ENCODE measurements around the gene CTTN. TPM values are rescaled to one million over a fixed set of nuclear protein-coding genes. Genes with fewer than 3 reads are reported as not detected.

Gene CTTN
- total and polyA plus RNA-seq, 7 experiments from 2014 or later: 0.07 to 2.6 (median 1.8) TPM; not detected in 1

- intact Hi-C loops (cut with micrococcal nuclease): no loop called here
- ATAC-seq (no peak), DNase-seq (no peak)
- CTCF ChIA-PET: no interaction called here
- H3K27me3 ChIP-seq (ENCODE audit: control insufficient read depth in 2 of 2, insufficient read depth in 2 of 2, low read length in 2 of 2): no peaks in the 10 kb centered on the region
- peaks cover 0 to 71% (median 0%) of the 10 kb centered on the region in 3 experiments for H3K36me3 ChIP-seq (ENCODE audit: control insufficient read depth in 2 of 3, insufficient read depth in 3 of 3, low read length in 3 of 3)
- Mint-ChIP-seq H3K36me3 (peaks cover 4 to 62% (median 19%) of the 10 kb centered on the region in 5 donors), H3K4me3 (no peak overlapping the region), H3K27ac (no peak overlapping the region), H3K9me3 (no peaks in the 10 kb centered on the region), H3K27me3 (no peaks in the 10 kb centered on the region), H3K4me1 (peaks cover 0 to 15% (median 0%) of the 10 kb centered on the region in 7 donors)
- no peak overlapping the region for H3K4me3 ChIP-seq (ENCODE audit: low read length)
- POLR2A ChIA-PET: no interaction called here
- H3K27ac ChIP-seq (ENCODE audit: low read depth, low read length): no peak overlapping the region
- no peaks in the 10 kb centered on the region for H3K9me3 ChIP-seq (ENCODE audit: control insufficient read depth in 2 of 3, low read length in 3 of 3)
- peaks cover 0 to 3% of the 10 kb centered on the region in 2 donors for H3K4me1 ChIP-seq (ENCODE audit: control insufficient read depth in 2 of 2, insufficient read depth in 2 of 2, low read length in 2 of 2)
Measured at GRCh38 chr11:70353900-70354568, 44.3 kb upstream of the CTTN start.

- Histone ChIP-seq H3K4me3 (ENCODE audit: low read length) (no peak overlapping the region), H3K4me1 (ENCODE audit: control insufficient read depth in 2 of 2, insufficient read depth in 2 of 2, low read length in 2 of 2) (peaks cover 0 to 3% of the 10 kb centered on the region in 2 donors), H3K36me3 (ENCODE audit: control insufficient read depth in 2 of 3, insufficient read depth in 3 of 3, low read length in 3 of 3) (peaks cover 0 to 74% (median 0%) of the 10 kb centered on the region in 3 experiments), H3K9me3 (ENCODE audit: control insufficient read depth in 2 of 3, low read length in 3 of 3) (no peaks in the 10 kb centered on the region), H3K27ac (ENCODE audit: low read depth, low read length) (no peak overlapping the region), H3K27me3 (ENCODE audit: control insufficient read depth in 2 of 2, insufficient read depth in 2 of 2, low read length in 2 of 2) (no peaks in the 10 kb centered on the region)
- peaks cover 4 to 66% (median 19%) of the 10 kb centered on the region in 5 donors for H3K36me3 Mint-ChIP-seq
- intact Hi-C loops (cut with micrococcal nuclease): no loop called here
- ChIA-PET POLR2A (no interaction called here), CTCF (no interaction called here)
- H3K4me1 Mint-ChIP-seq: peaks cover 0 to 15% (median 0%) of the 10 kb centered on the region in 7 donors
- no peak overlapping the region for H3K4me3 Mint-ChIP-seq
- DNase-seq (no peak), ATAC-seq (no peak)
- H3K27me3 Mint-ChIP-seq: no peaks in the 10 kb centered on the region
- H3K9me3 Mint-ChIP-seq: no peaks in the 10 kb centered on the region
- no peak overlapping the region for H3K27ac Mint-ChIP-seq
Measured at GRCh38 chr11:70354629-70355028, 43.7 kb upstream of the CTTN start.

GRCh38 chr11:70358753-70359152 is 39.6 kb upstream of the CTTN start:
- ATAC-seq: no peak
- H3K9me3 Mint-ChIP-seq: no peaks in the 10 kb centered on the region
- Histone ChIP-seq H3K4me1 (ENCODE audit: control insufficient read depth in 2 of 2, insufficient read depth in 2 of 2, low read length in 2 of 2) (no peaks in the 10 kb centered on the region), H3K9me3 (ENCODE audit: control insufficient read depth in 2 of 3, low read length in 3 of 3) (no peaks in the 10 kb centered on the region), H3K4me3 (ENCODE audit: low read length) (no peak overlapping the region), H3K36me3 (ENCODE audit: control insufficient read depth in 2 of 3, insufficient read depth in 3 of 3, low read length in 3 of 3) (peaks cover 0 to 73% (median 4%) of the 10 kb centered on the region in 3 experiments), H3K27ac (ENCODE audit: low read depth, low read length) (no peak overlapping the region), H3K27me3 (ENCODE audit: control insufficient read depth in 2 of 2, insufficient read depth in 2 of 2, low read length in 2 of 2) (no peaks in the 10 kb centered on the region)
- no peak overlapping the region for H3K4me3 Mint-ChIP-seq
- H3K4me1 Mint-ChIP-seq: peaks cover 0 to 5% (median 0%) of the 10 kb centered on the region in 7 donors
- no peak for DNase-seq
- H3K27me3 Mint-ChIP-seq: no peaks in the 10 kb centered on the region
- H3K36me3 Mint-ChIP-seq: peaks cover 4 to 63% (median 30%) of the 10 kb centered on the region in 5 donors
- no peak overlapping the region for H3K27ac Mint-ChIP-seq
- ChIA-PET CTCF (no interaction called here), POLR2A (no interaction called here)
- intact Hi-C loops (cut with micrococcal nuclease): no loop called here

- POLR2A ChIA-PET: no interaction called here
- Mint-ChIP-seq H3K9me3 (no peaks in the 10 kb centered on the region), H3K4me3 (no peak overlapping the region), H3K36me3 (peaks cover 4 to 55% (median 23%) of the 10 kb centered on the region in 5 donors), H3K27me3 (no peaks in the 10 kb centered on the region), H3K27ac (no peak overlapping the region), H3K4me1 (peaks cover 2 to 7% (median 3%) of the 10 kb centered on the region in 7 donors)
- Histone ChIP-seq H3K9me3 (ENCODE audit: control insufficient read depth in 2 of 3, low read length in 3 of 3) (no peaks in the 10 kb centered on the region), H3K4me1 (ENCODE audit: control insufficient read depth in 2 of 2, insufficient read depth in 2 of 2, low read length in 2 of 2) (peaks cover 0 to 8% of the 10 kb centered on the region in 2 donors), H3K4me3 (ENCODE audit: low read length) (no peak overlapping the region), H3K27ac (ENCODE audit: low read depth, low read length) (no peak overlapping the region), H3K36me3 (ENCODE audit: control insufficient read depth in 2 of 3, insufficient read depth in 3 of 3, low read length in 3 of 3) (peaks cover 0 to 65% (median 4%) of the 10 kb centered on the region in 3 experiments), H3K27me3 (ENCODE audit: control insufficient read depth in 2 of 2, insufficient read depth in 2 of 2, low read length in 2 of 2) (no peaks in the 10 kb centered on the region)
- ATAC-seq (no peak), DNase-seq (no peak)
- intact Hi-C loops (cut with micrococcal nuclease): no loop called here
- CTCF ChIA-PET: no interaction called here
Measured at GRCh38 chr11:70359451-70360205, 38.7 kb upstream of the CTTN start.

- H3K4me1 ChIP-seq (ENCODE audit: control insufficient read depth in 2 of 2, insufficient read depth in 2 of 2, low read length in 2 of 2): peaks cover 0 to 14% of the 10 kb centered on the region in 2 donors
- peaks cover 4 to 49% (median 23%) of the 10 kb centered on the region in 5 donors for H3K36me3 Mint-ChIP-seq
Measured at GRCh38 chr11:70360211-70360610, 38.1 kb upstream of the CTTN start.

GRCh38 chr11:70364178-70364577 is 34.2 kb upstream of the CTTN start:
- ATAC-seq: no peak
- peak overlapping the region in 2 of 10 donors; percentile 70 to 73 for H3K4me3 Mint-ChIP-seq
- Histone ChIP-seq H3K27ac (ENCODE audit: low read depth, low read length) (no peak overlapping the region), H3K9me3 (ENCODE audit: control insufficient read depth in 2 of 3, low read length in 3 of 3) (no peaks in the 10 kb centered on the region), H3K36me3 (ENCODE audit: control insufficient read depth in 2 of 3, insufficient read depth in 3 of 3, low read length in 3 of 3) (peaks cover 0 to 34% (median 4%) of the 10 kb centered on the region in 3 experiments), H3K4me3 (ENCODE audit: low read length) (no peak overlapping the region), H3K4me1 (ENCODE audit: control insufficient read depth in 2 of 2, insufficient read depth in 2 of 2, low read length in 2 of 2) (peaks cover 7 to 25% of the 10 kb centered on the region in 2 donors), H3K27me3 (ENCODE audit: control insufficient read depth in 2 of 2, insufficient read depth in 2 of 2, low read length in 2 of 2) (no peaks in the 10 kb centered on the region)
- no peak for DNase-seq
- H3K27me3 Mint-ChIP-seq: peaks cover 0 to 4% (median 0%) of the 10 kb centered on the region in 5 donors
- no peak overlapping the region for H3K27ac Mint-ChIP-seq
- H3K9me3 Mint-ChIP-seq: peaks cover 0 to 2% (median 0%) of the 10 kb centered on the region in 11 donors
- peaks cover 16 to 27% (median 21%) of the 10 kb centered on the region in 7 donors for H3K4me1 Mint-ChIP-seq
- intact Hi-C loops (cut with micrococcal nuclease): no loop called here
- ChIA-PET POLR2A (no interaction called here), CTCF (no interaction called here)
- peaks cover 0 to 42% (median 23%) of the 10 kb centered on the region in 5 donors for H3K36me3 Mint-ChIP-seq

More at GRCh38 chr11:70360211-70360610, 38.1 kb upstream of the CTTN start:
- Histone ChIP-seq H3K9me3 (ENCODE audit: control insufficient read depth in 2 of 3, low read length in 3 of 3) (no peaks in the 10 kb centered on the region), H3K27ac (ENCODE audit: low read depth, low read length) (no peak overlapping the region), H3K4me3 (ENCODE audit: low read length) (no peak overlapping the region), H3K36me3 (ENCODE audit: control insufficient read depth in 2 of 3, insufficient read depth in 3 of 3, low read length in 3 of 3) (peaks cover 0 to 59% (median 4%) of the 10 kb centered on the region in 3 experiments), H3K27me3 (ENCODE audit: control insufficient read depth in 2 of 2, insufficient read depth in 2 of 2, low read length in 2 of 2) (no peaks in the 10 kb centered on the region)
- Mint-ChIP-seq H3K9me3 (no peaks in the 10 kb centered on the region), H3K4me1 (peaks cover 8 to 13% (median 9%) of the 10 kb centered on the region in 7 donors), H3K4me3 (no peak overlapping the region), H3K27me3 (peaks cover 0 to 3% (median 0%) of the 10 kb centered on the region in 5 donors), H3K27ac (no peak overlapping the region)
- ATAC-seq (no peak), DNase-seq (no peak)
- intact Hi-C loops (cut with micrococcal nuclease): no loop called here
- ChIA-PET CTCF (no interaction called here), POLR2A (no interaction called here)

Data from naive thymus-derived CD4-positive, alpha-beta T cell (primary cell).